ENCODE results near the gene HOXA2.

DNA sequence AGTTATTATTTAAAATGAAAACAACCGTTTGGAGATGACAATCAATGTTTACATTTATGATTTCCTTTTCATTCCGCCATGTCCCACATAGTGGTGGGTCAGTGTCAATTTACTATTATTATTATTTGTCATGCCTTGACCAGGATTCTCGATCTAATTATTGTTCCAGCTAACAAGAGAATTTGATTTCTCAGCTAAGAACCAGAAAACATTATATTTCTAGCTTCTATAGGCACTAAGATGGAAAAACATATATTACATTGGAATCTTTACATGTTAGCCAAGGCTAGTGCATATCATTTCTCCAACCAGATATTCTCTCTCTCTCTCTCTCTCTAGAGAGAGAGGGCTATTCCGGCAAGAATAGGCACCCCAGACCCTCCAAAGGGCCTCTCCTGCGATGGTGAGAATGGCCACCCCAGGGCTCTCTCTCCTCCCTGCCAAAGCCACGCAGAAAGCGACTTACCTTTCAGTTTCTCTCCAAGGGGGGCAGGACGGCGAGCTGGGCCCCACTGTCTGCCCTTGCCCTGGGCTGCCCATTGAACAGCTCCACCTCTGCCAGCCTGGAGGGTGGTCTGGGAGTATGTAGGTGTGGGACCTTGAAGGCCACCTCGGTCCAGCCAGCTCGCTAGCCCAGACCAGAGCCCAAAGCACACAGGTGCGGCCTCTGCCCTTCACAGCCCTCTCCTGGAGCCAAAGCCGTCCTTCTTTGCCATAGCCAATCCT is 47.5 kb upstream of the HOXA2 start:
- TF ChIP-seq, protein P1, sequence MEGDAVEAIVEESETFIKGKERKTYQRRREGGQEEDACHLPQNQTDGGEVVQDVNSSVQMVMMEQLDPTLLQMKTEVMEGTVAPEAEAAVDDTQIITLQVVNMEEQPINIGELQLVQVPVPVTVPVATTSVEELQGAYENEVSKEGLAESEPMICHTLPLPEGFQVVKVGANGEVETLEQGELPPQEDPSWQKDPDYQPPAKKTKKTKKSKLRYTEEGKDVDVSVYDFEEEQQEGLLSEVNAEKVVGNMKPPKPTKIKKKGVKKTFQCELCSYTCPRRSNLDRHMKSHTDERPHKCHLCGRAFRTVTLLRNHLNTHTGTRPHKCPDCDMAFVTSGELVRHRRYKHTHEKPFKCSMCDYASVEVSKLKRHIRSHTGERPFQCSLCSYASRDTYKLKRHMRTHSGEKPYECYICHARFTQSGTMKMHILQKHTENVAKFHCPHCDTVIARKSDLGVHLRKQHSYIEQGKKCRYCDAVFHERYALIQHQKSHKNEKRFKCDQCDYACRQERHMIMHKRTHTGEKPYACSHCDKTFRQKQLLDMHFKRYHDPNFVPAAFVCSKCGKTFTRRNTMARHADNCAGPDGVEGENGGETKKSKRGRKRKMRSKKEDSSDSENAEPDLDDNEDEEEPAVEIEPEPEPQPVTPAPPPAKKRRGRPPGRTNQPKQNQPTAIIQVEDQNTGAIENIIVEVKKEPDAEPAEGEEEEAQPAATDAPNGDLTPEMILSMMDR (conservative IDR thresholded peaks at IDR 0.05 in 1 of 2, IDR thresholded peaks at IDR 0.05 in 1 of 2; ENCODE audit: extremely low read depth in 1 of 2, insufficient read depth in 1 of 2, low read depth in 1 of 2, low read length in 2 of 2), result no peak
- no peak for TF ChIP-seq EZH2 (IDR thresholded peaks at IDR 0.05; ENCODE audit: borderline replicate concordance, low read length)
